Fibroblast of villous mesenchyme (primary cell): ENCODE results near the gene IRAK1BP1. TPM values are rescaled to one million over a fixed set of nuclear protein-coding genes. Genes with fewer than 3 reads are reported as not detected.

Source experiments
- DNase-seq: peaks from one replicate; pipeline ENCODE4 v3.0.0-alpha.2; 2010; ENCODE audit warnings: low read depth
- H3K4me3 ChIP-seq: 2 replicates; pipeline ENCODE4 v1.5.1; 2011; ENCODE audit warnings: low read depth, mild to moderate bottlenecking, low read length
- total RNA-seq: library from RNA; depleted of rRNA; stranded (reverse); fragments of >200 nt; gene quantifications from 2 replicates; pipeline ENCODE4 v1.2.3, GENCODE V29; 2012
- TF ChIP-seq, protein P1 (sequence below): IDR thresholded peaks from 2 replicates; pipeline ENCODE4 v1.5.1; 2012; ENCODE audit warnings: low read depth, mild to moderate bottlenecking, low read length; ENCODE audit not compliant: insufficient read depth

Gene IRAK1BP1
- total RNA-seq, 1 donor: 6.5 TPM

DNA sequence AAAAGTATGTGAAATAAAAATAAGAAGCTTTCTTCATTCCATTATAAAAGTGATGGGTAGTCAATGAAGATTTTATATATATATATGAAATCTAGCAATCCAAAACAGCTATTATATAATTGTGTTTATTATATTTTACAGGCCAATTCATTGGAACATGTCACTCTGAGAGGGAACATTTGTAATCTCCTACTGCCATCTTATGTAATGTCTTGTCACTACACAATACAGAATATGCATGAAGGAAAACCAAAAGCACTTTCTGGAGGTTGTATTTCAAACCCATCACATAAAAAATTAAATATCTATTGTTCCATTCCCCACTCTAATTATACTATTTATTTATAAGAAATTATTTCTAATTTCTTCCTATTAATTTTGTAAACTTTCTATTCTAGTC, 31.5 kb upstream of the IRAK1BP1 start:
- TF ChIP-seq, protein P1, sequence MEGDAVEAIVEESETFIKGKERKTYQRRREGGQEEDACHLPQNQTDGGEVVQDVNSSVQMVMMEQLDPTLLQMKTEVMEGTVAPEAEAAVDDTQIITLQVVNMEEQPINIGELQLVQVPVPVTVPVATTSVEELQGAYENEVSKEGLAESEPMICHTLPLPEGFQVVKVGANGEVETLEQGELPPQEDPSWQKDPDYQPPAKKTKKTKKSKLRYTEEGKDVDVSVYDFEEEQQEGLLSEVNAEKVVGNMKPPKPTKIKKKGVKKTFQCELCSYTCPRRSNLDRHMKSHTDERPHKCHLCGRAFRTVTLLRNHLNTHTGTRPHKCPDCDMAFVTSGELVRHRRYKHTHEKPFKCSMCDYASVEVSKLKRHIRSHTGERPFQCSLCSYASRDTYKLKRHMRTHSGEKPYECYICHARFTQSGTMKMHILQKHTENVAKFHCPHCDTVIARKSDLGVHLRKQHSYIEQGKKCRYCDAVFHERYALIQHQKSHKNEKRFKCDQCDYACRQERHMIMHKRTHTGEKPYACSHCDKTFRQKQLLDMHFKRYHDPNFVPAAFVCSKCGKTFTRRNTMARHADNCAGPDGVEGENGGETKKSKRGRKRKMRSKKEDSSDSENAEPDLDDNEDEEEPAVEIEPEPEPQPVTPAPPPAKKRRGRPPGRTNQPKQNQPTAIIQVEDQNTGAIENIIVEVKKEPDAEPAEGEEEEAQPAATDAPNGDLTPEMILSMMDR: no peak
- DNase-seq: no peak
- H3K4me3 ChIP-seq: no peak overlapping the region

DNA sequence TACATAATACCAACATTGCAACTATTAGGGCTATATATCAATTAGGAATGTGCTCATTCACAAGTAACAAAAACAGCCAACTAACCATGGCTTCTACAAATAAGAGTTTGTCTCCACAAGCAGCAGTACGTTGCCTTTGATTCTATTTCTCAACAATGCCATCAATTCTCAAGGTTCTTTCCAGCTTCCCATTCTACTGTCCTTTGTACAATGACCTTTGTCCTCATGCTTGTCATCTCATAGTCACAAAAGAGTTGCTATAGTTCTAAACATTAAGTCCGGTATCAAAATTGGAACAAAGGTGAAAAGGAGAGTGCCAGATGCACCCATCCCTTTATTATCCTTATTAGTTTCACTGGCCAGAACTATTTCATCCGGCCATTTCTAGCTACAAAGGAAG, 30.8 kb upstream of the IRAK1BP1 start:
- no peak for DNase-seq
- H3K4me3 ChIP-seq: no peak overlapping the region
- TF ChIP-seq, protein P1: no peak

DNA sequence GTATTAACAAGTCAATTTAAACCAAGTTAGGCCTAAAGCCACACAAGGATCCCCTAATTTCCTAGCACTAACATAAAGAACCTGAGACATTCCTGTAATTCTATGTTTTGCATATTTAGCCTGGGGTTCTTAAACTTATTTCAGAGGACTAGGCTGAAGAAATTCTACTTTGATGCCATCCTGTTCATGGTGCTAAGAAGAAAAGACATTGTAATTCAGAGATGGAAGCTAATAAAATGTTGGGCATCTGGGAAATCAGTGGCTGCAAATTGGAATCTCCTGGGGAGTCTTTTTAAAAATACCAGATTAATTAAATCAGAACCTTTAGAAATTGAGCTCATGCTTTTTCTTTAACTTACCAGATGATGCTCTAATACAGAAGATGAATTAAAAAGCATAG, 26.2 kb upstream of the IRAK1BP1 start:
- TF ChIP-seq, protein P1: no peak
- H3K4me3 ChIP-seq: no peak overlapping the region

DNA sequence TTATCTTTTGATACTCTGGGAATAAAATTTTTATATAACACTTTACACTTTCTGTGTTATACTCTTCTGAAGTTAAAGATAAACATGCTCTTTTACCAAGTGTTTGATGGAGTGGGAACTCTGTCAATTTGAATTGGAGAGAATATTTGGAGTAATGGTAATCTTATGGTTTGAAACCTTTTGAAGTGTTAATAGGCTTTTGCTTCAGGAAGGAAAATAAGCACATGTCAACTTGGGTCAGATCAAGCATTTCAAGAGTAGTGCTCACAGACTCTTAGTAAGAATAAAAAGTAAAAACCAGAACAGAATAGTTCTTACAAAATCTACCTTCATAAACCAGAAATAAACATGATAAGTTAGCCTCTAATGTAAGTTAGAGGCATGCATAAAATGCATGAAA, 24.4 kb upstream of the IRAK1BP1 start:
- no peak for DNase-seq
- TF ChIP-seq, protein P1: no peak
- H3K4me3 ChIP-seq: no peak overlapping the region

More for the DNA sequence above, 26.2 kb upstream of the IRAK1BP1 start:
- DNase-seq: no peak

DNA sequence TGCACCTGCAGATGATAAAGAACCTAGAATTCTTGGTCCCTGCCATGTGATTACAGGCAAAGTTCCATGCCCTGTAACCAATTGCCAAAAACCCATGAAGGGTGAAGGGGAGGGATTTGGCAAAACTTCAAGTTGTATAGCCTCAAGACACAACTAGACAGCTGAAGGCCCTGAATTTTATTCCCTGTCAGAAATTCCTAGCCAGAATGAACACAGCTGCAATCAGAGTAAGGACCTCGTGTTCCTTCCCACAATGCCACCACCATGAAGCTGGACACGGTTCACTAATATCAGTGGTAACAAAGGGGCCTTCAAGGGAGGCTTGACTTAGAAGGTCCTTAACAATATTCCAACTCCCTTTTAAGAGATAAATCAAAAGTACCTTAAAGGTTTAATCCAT, 22.5 kb upstream of the IRAK1BP1 start:
- DNase-seq: no peak

DNA sequence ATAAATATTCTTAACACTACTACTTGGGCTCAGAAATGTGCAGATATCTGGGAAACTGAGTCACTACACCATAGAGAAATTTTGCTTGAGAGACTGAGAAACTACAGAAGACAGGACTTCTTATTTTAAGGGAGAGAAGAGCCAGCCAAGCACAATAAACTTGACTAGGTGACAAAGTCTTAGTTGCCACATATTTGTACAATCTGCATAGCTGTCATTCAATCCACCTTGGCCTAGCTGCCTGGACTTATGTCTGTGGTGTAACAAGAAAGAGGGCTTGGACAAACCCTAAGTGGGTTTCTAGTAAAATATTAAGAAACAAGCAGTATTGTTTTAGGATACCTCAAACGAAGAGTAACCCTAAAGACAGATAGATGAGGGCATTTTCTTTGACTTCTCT, 21.8 kb upstream of the IRAK1BP1 start:
- no peak for DNase-seq
- no peak overlapping the region for H3K4me3 ChIP-seq
- TF ChIP-seq, protein P1: no peak

More for the DNA sequence above, 22.5 kb upstream of the IRAK1BP1 start:
- H3K4me3 ChIP-seq: no peak overlapping the region
- TF ChIP-seq, protein P1: no peak

DNA sequence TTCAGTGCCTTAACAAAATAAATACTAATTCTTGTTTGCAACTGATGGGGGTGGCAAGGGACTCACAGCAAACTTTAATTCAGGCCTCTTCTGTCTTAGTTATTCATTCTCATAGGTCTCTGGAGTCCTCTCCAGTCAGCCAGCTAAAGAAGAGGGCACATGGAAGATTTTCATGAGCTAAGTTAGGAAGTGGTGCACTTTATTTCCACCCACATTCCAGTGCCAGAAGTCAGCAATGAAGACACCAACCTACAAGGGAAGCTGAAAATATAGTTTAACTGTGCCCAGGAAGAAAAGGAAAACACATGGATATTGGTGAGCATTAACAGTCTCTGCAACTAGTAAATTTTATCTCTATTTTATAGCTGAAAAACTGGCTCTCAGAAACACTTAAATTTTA, 16.7 kb upstream of the IRAK1BP1 start:
- no peak for DNase-seq

More for the DNA sequence above, 16.7 kb upstream of the IRAK1BP1 start:
- no peak overlapping the region for H3K4me3 ChIP-seq
- TF ChIP-seq, protein P1: no peak
